HG03521 (cell line): ENCODE measurements around the gene IL23R.
A peak's percentile ranks its signal among the peaks of the same experiment; 100 is the strongest.

Source experiments
- ATAC-seq: cut with Tn5 transposase; IDR thresholded peaks from one replicate; pipeline ENCODE4 v1.9.1; 2021; ENCODE audit warnings: mild to moderate bottlenecking, moderate library complexity; ENCODE audit not compliant: unreplicated experiment

The IL23R gene

GRCh38 chr1:67294836-67295617 is 128.8 kb downstream of the IL23R start:
- ATAC-seq = no peak

- no peak for ATAC-seq
Observed at GRCh38 chr1:67298762-67299161, 132.5 kb downstream of the IL23R start.

GRCh38 chr1:67299296-67299695 is 133.0 kb downstream of the IL23R start:
- no peak for ATAC-seq

- ATAC-seq = no peak
Observed at GRCh38 chr1:67300561-67300960, 134.3 kb downstream of the IL23R start.

DNA sequence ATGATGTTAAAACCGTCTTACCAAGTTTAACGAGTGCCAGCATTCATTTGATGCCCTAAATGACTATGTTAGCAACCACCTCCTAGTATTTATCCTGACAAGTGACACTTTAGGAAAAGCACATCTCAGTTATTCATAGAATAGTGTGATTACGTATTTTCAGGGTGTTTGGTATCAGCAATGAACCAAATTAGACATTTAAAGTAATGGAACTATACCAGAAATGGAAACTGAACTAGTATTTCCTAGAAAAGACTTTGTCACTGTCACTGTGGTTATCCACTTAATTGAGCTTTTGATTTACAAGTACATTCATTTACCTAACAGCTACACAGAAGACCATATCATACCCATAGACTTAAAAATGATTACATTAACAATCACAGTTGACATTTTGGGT is 137.8 kb downstream of the IL23R start:
- no peak for ATAC-seq

GRCh38 chr1:67306547-67306946 is 140.3 kb downstream of the IL23R start:
- ATAC-seq = no peak

GRCh38 chr1:67307251-67308060 is 141.2 kb downstream of the IL23R start, which contains the start of gene IL12RB2:
TSS of gene IL12RB2 (plus strand) at chr1:67307873. CDS start at chr1:67320369, 12,496 bp downstream.
- ATAC-seq = peak; percentile 43

GRCh38 chr1:67308136-67308535 is 141.9 kb downstream of the IL23R start:
- peak; percentile 26 for ATAC-seq
